ENCODE data around the gene RNF31. TPM values are rescaled to one million over a fixed set of nuclear protein-coding genes. Genes with fewer than 3 reads are reported as not detected.
A peak's percentile ranks its signal among the peaks of the same experiment; 100 is the strongest.

RNF31 gene
- total and polyA plus RNA-seq, 7 donors, result 13.6 to 57.8 (median 31.9) TPM

DNA sequence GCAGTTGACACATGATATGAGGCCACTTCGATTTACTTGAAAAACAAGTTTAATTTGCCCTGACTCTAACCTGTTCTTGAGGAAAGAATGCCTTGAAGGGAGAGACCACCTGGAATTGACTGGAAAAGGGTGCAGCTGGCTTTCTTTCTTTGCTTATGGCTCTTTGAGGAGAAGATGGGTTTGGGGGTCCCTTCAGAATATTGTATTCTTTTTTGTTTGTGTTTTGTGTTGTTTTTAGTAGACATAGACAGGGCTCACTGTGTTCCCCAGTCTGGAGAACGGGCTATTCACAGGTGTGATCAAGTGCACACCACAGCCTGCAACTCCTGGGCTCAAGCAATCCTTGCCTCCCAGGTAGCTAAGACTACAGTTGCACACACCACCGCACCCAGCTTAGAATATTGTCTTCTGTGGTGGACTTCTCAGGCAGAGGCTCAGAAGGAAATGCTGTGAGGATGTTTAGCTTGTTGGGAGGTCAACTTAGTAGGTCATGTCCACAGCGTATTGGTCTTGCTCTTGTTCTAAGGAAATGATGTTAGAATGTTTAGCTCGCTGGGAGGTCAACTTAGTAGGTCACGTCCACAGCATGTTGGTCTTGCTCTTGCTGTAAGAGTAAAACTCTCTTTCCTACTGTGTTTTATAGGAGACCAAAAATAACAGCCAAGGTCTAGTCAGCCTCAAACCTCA is 31.0 kb upstream of the RNF31 start:
- WGBS, 2 donors, result 67 to 85% methylated on average over 6 of the region's 6 CpGs
- Histone ChIP-seq H3K27ac (no peak overlapping the region), H3K4me1 (peaks cover 0 to 19% (median 18%) of the 10 kb centered on the region in 4 donors)

DNA sequence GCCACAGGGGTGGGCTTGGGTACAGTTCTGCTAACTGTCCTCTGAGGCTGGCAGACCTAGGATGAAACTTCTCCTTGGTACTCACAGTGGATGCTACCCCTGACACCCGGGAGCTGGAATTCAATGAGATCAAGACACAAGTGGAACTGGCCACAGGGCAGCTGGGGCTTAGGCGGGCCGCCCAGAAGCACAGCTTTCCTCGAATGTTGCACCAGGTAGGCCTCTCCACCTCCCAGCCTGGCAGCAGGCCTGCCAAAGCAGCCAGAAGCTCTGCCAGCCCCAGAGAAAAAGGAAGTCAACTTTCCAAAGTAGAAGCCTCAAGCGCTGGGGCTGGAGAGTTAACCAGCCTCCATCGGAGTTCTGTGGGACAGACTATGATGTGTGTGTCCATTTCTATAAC is 30.1 kb upstream of the RNF31 start:
- intact Hi-C loops (cut with DNase I), result loop anchor here (10.0 kb wide), 1 partner anchor 562 kb away; the partner anchor contains the start of genes THTPA and ZFHX2
- H3K36me3 ChIP-seq, result peaks cover 13 to 53% (median 39%) of the 10 kb centered on the region in 4 donors
- WGBS, 2 donors, result 88 to 97% methylated on average over 6 of the region's 6 CpGs

More for the DNA sequence above, 31.0 kb upstream of the RNF31 start:
- TF ChIP-seq EP300 (IDR thresholded peaks at IDR 0.05) (no peak), POLR2AphosphoS5 (IDR thresholded peaks at IDR 0.05) (no peak)
- TF ChIP-seq, protein P1, sequence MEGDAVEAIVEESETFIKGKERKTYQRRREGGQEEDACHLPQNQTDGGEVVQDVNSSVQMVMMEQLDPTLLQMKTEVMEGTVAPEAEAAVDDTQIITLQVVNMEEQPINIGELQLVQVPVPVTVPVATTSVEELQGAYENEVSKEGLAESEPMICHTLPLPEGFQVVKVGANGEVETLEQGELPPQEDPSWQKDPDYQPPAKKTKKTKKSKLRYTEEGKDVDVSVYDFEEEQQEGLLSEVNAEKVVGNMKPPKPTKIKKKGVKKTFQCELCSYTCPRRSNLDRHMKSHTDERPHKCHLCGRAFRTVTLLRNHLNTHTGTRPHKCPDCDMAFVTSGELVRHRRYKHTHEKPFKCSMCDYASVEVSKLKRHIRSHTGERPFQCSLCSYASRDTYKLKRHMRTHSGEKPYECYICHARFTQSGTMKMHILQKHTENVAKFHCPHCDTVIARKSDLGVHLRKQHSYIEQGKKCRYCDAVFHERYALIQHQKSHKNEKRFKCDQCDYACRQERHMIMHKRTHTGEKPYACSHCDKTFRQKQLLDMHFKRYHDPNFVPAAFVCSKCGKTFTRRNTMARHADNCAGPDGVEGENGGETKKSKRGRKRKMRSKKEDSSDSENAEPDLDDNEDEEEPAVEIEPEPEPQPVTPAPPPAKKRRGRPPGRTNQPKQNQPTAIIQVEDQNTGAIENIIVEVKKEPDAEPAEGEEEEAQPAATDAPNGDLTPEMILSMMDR (IDR thresholded peaks at IDR 0.05), result no peak
- intact Hi-C loops (cut with DNase I), result loop anchor here (10.0 kb wide), 1 partner anchor 561 kb away; the partner anchor contains the start of genes THTPA and ZFHX2
- H3K27me3 ChIP-seq, result no peaks in the 10 kb centered on the region
- peaks cover 13 to 45% (median 33%) of the 10 kb centered on the region in 4 donors for H3K36me3 ChIP-seq
- peak; percentile 21 for DNase-seq
- no peaks in the 10 kb centered on the region for H3K9me3 ChIP-seq
- H3K4me3 ChIP-seq, result peak overlapping the region in 2 of 4 donors; percentile 67 to 85

GRCh38 chr14:24119691-24120090 is 27.6 kb upstream of the RNF31 start:
- no peak overlapping the region for H3K4me3 ChIP-seq
- no peaks in the 10 kb centered on the region for H3K27me3 ChIP-seq
- peaks cover 0 to 14% (median 12%) of the 10 kb centered on the region in 4 donors for H3K4me1 ChIP-seq
- intact Hi-C loops (cut with DNase I), result loop anchor here (10.0 kb wide), 1 partner anchor 565 kb away; the partner anchor contains the start of genes THTPA and ZFHX2
- WGBS, 2 donors, result 97% methylated on average over 6 of the region's 6 CpGs
- H3K36me3 ChIP-seq, result peaks cover 24 to 77% (median 49%) of the 10 kb centered on the region in 4 donors
- H3K9me3 ChIP-seq, result no peaks in the 10 kb centered on the region
- DNase-seq, result no peak
- TF ChIP-seq POLR2A (IDR thresholded peaks at IDR 0.05) (no peak), POLR2AphosphoS5 (IDR thresholded peaks at IDR 0.05) (no peak)
- H3K27ac ChIP-seq, result no peak overlapping the region

More for the DNA sequence above, 30.1 kb upstream of the RNF31 start:
- Histone ChIP-seq H3K27me3 (no peaks in the 10 kb centered on the region), H3K4me1 (peaks cover 0 to 19% (median 18%) of the 10 kb centered on the region in 4 donors), H3K4me3 (no peak overlapping the region), H3K27ac (no peak overlapping the region), H3K9me3 (no peaks in the 10 kb centered on the region)
- no peak for DNase-seq
- TF ChIP-seq EP300 (IDR thresholded peaks at IDR 0.05) (no peak), POLR2A (IDR thresholded peaks at IDR 0.05) (no peak), POLR2AphosphoS5 (IDR thresholded peaks at IDR 0.05) (no peak)
- TF ChIP-seq, protein P1 (IDR thresholded peaks at IDR 0.05), result no peak

GRCh38 chr14:24121210-24121609 is 26.1 kb upstream of the RNF31 start:
- Histone ChIP-seq H3K36me3 (peaks cover 24 to 77% (median 49%) of the 10 kb centered on the region in 4 donors), H3K27me3 (no peaks in the 10 kb centered on the region), H3K4me3 (no peak overlapping the region), H3K27ac (no peak overlapping the region), H3K4me1 (peaks cover 0 to 7% (median 2%) of the 10 kb centered on the region in 4 donors), H3K9me3 (no peaks in the 10 kb centered on the region)
- intact Hi-C loops (cut with DNase I), result no loop called here
- TF ChIP-seq, protein P1 (IDR thresholded peaks at IDR 0.05), result no peak
- no peak for TF ChIP-seq POLR2AphosphoS5 (IDR thresholded peaks at IDR 0.05)
- TF ChIP-seq EP300 (IDR thresholded peaks at IDR 0.05), result no peak
- TF ChIP-seq POLR2A (IDR thresholded peaks at IDR 0.05), result no peak
- DNase-seq, result no peak
- WGBS, 2 donors, result 96 to 97% methylated on average over 8 of the region's 8 CpGs

- H3K36me3 ChIP-seq, result peaks cover 24 to 71% (median 47%) of the 10 kb centered on the region in 4 donors
Measured at GRCh38 chr14:24122416-24122815, 24.9 kb upstream of the RNF31 start.

More at GRCh38 chr14:24122416-24122815, 24.9 kb upstream of the RNF31 start:
- H3K4me3 ChIP-seq, result no peak overlapping the region
- H3K9me3 ChIP-seq, result no peaks in the 10 kb centered on the region
- 93 to 99% methylated on average over 4 of the region's 4 CpGs for WGBS, 2 donors
- TF ChIP-seq POLR2AphosphoS5 (IDR thresholded peaks at IDR 0.05) (no peak), EP300 (IDR thresholded peaks at IDR 0.05) (no peak), POLR2A (IDR thresholded peaks at IDR 0.05) (no peak)
- TF ChIP-seq, protein P1 (IDR thresholded peaks at IDR 0.05), result no peak
- H3K27ac ChIP-seq, result no peak overlapping the region
- no peaks in the 10 kb centered on the region for H3K27me3 ChIP-seq
- intact Hi-C loops (cut with DNase I), result no loop called here
- no peak for DNase-seq
- H3K4me1 ChIP-seq, result no peaks in the 10 kb centered on the region

All from sigmoid colon (tissue), 7 donors.